Stomach (tissue), 19 donors: ENCODE measurements around the gene COPS7A. TPM values are rescaled to one million over a fixed set of nuclear protein-coding genes. Genes with fewer than 3 reads are reported as not detected.

Experiments
- DNase-seq, 2 donors: peaks; one replicate each; pipeline versions ENCODE4 v3.0.0 to v3.0.0-alpha.2; 2013 to 2019
- H3K27ac ChIP-seq, 5 donors: fragments of 200-600 bp in 4 of 5; sonication (generic) in 4 of 5; one replicate each; pipeline ENCODE4 v1.5.1; 2013 to 2019; ENCODE audit warnings: mild to moderate bottlenecking in 1 of 5, moderate library complexity in 1 of 5
- H3K27me3 ChIP-seq, 3 donors: fragments of 200-600 bp; sonication (generic); one replicate each; pipeline ENCODE4 v1.5.1; 2017 to 2019; ENCODE audit warnings: mixed run types in 1 of 3
- H3K36me3 ChIP-seq, 4 donors: fragments of 200-600 bp; sonication (generic); 1 replicate in 3 of 4; 2 replicates in 1 of 4; pipeline ENCODE4 v1.5.1; 2016 to 2019
- H3K4me1 ChIP-seq, 4 donors: fragments of 200-600 bp; sonication (generic); one replicate each; pipeline ENCODE4 v1.5.1; 2016 to 2019
- H3K4me3 ChIP-seq, 4 donors: fragments of 200-600 bp; sonication (generic) in 3 of 4; one replicate each; pipeline ENCODE4 v1.5.1; 2016 to 2019; ENCODE audit warnings: mild to moderate bottlenecking in 1 of 4
- H3K9me3 ChIP-seq, 4 donors: fragments of 200-600 bp; sonication (generic); one replicate each; pipeline ENCODE4 v1.5.1; 2016 to 2019
- EP300 ChIP-seq: sonication (generic); formaldehyde crosslinking; IDR thresholded peaks from one replicate; pipeline ENCODE4 v1.6.1; 2017; ENCODE audit warnings: antibody characterized with exemption
- POLR2A ChIP-seq, 4 donors: fragments of 450-650 bp; IDR thresholded peaks; one replicate each; pipeline ENCODE4 v1.6.1; 2016; ENCODE audit warnings: antibody characterized with exemption in 4 of 4, control low read depth in 2 of 4, mild to moderate bottlenecking in 1 of 4, moderate library complexity in 1 of 4
- POLR2AphosphoS5 ChIP-seq, 3 donors: sonication (generic); formaldehyde crosslinking; IDR thresholded peaks; one replicate each; pipeline ENCODE4 v1.6.1; 2016; ENCODE audit warnings: antibody characterized with exemption in 3 of 3
- WGBS, 5 donors: extraction: QIAGEN DNeasy Blood & Tissue Kit in 3 of 5; methylation state at CpG; one replicate each; pipeline versions ENCODE4 v1.1.5 to v1.1.7; 2013 to 2018; 5-methylcytosine and 5-hydroxymethylcytosine counted together
- intact Hi-C: fragments of 100-400 bp; cut with DNase I; formaldehyde crosslinking; loops from one replicate; pipeline ENCODE4 v1.15.1; 2023; ENCODE audit warnings: low total_unique reads
- long read RNA-seq, 10 donors: transcript quantifications; one replicate each; lab custom pipeline, GENCODE V29; 2026
- polyA plus RNA-seq, 3 donors: library from polyadenylated mRNA; stranded (reverse); fragments of 200-250 nt; gene quantifications; one replicate each; pipeline ENCODE4 v1.2.3, GENCODE V29; 2013
- total RNA-seq, 5 donors: library from RNA; depleted of rRNA; stranded (reverse); fragments of >200 nt; gene quantifications; one replicate each; pipeline versions ENCODE4 v1.1.0 to v1.2.3, GENCODE V29; 2014 to 2016
- TF ChIP-seq, protein P1 (sequence below), 7 experiments: fragments of 450-650 bp in 4 of 7; fragments of 200-600 bp in 3 of 7; sonication (generic) in 3 of 7; IDR thresholded peaks; one replicate each; pipeline ENCODE4 v1.5.1; 2016 to 2019; ENCODE audit warnings: antibody characterized with exemption in 7 of 7, control low read depth in 2 of 7, mild to moderate bottlenecking in 1 of 7
- donor health status: healthy with polysubstance abuse.
- donor health status: Bipolar disorder and iron deficiency.
- donor health status: healthy.

Gene COPS7A, protein sequence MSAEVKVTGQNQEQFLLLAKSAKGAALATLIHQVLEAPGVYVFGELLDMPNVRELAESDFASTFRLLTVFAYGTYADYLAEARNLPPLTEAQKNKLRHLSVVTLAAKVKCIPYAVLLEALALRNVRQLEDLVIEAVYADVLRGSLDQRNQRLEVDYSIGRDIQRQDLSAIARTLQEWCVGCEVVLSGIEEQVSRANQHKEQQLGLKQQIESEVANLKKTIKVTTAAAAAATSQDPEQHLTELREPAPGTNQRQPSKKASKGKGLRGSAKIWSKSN
- 10 to 100 TPM in 4 of 5 donors, 1 to 10 TPM in 1; 5.8 to 50.0 (median 25.7) TPM for total RNA-seq
- polyA plus RNA-seq = 10 to 100 TPM; 45.2 to 54.2 (median 51.6) TPM
- long read RNA-seq, donor 1, partial matches to known transcripts = 0 of 7 reads
- long read RNA-seq, donor 1, other reads (novel, unspliced or antisense) = 0 of 7 reads
- long read RNA-seq, donor 2, partial matches to known transcripts = 0 of 7 reads
- long read RNA-seq, donor 2, other reads (novel, unspliced or antisense) = 0 of 7 reads
- long read RNA-seq, donor 3, transcript COPS7A-215 (8 exons, 2,127 nt) = major isoform, 6 of 6 reads
- long read RNA-seq, donor 3, partial matches to known transcripts = 0 of 6 reads
- long read RNA-seq, donor 3, other reads (novel, unspliced or antisense) = 0 of 6 reads
- long read RNA-seq, donor 4 = 0 reads
- long read RNA-seq, donor 5, transcript COPS7A-215 (8 exons, 2,127 nt) = major isoform, 10 of 15 reads
- long read RNA-seq, donor 5, partial matches to known transcripts = 0 of 15 reads
- long read RNA-seq, donor 5, other reads (novel, unspliced or antisense) = 0 of 15 reads
- long read RNA-seq, donor 6, transcript COPS7A-215 (8 exons, 2,127 nt) = major isoform, 23 of 36 reads
- long read RNA-seq, donor 6, partial matches to known transcripts = 0 of 36 reads
- long read RNA-seq, donor 6, other reads (novel, unspliced or antisense) = 0 of 36 reads
- long read RNA-seq, donor 7, transcript COPS7A-215 (8 exons, 2,127 nt) = major isoform, 9 of 23 reads
- long read RNA-seq, donor 7, partial matches to known transcripts = 0 of 23 reads
- long read RNA-seq, donor 7, other reads (novel, unspliced or antisense) = 0 of 23 reads
- long read RNA-seq, donor 8, transcript COPS7A-215 (8 exons, 2,127 nt) = major isoform, 7 of 30 reads
- long read RNA-seq, donor 8, partial matches to known transcripts = 19 of 30 reads
- long read RNA-seq, donor 8, other reads (novel, unspliced or antisense) = 0 of 30 reads
- long read RNA-seq, donor 9, partial matches to known transcripts = 0 of 3 reads
- long read RNA-seq, donor 9, other reads (novel, unspliced or antisense) = 0 of 3 reads
- long read RNA-seq, donor 10, partial matches to known transcripts = 0 of 4 reads
- long read RNA-seq, donor 10, other reads (novel, unspliced or antisense) = 0 of 4 reads

DNA sequence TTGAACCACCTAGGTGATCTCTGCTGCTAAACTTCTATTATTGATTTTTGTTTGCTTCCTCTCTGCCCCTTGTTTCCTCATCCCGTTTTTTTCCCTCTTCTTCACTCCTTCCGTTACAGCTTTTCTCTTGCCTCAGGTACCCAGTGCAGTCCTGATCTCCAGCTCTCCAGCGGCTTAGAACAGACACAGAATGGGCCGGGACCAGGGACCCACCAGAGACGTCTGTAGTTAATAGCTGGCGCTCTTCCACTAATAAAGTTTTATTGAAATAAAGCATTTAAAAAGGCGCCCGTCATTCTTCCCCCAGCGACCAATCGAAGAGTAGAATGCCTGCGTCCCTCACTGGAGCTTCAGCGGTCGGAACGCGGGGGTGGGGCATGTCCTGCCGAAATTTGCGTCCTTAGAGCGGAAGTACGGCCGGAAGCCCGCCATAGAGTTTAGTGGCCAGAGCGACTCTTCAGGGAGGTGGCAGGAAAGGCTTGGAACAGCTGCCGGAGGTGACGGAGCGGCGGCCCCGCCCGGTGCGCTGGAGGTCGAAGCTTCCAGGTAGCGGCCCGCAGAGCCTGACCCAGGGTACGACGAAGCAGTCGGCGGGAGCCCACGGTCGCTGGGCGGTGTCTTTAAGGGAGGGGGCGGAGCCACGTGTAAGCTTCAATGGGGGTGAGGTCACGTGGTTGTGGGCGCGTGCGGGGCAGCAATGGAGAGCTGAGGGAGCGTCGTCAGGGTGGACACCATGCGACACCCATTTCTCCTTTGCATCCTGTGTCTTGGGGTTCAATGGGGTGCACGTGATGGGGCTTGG, at the start of gene COPS7A:
TSS of gene COPS7A (plus strand) at position 440 of the 802 bp plus-strand sequence. CDS start 611 bp downstream, outside the sequence.
- intact Hi-C loops = no loop called here
- TF ChIP-seq POLR2A (IDR thresholded peaks at IDR 0.05) (peak in 1 of 4 donors; percentile 14), POLR2AphosphoS5 (IDR thresholded peaks at IDR 0.05) (peak; percentile 79 to 93 (median 82)), EP300 (no peak)
- TF ChIP-seq, protein P1, sequence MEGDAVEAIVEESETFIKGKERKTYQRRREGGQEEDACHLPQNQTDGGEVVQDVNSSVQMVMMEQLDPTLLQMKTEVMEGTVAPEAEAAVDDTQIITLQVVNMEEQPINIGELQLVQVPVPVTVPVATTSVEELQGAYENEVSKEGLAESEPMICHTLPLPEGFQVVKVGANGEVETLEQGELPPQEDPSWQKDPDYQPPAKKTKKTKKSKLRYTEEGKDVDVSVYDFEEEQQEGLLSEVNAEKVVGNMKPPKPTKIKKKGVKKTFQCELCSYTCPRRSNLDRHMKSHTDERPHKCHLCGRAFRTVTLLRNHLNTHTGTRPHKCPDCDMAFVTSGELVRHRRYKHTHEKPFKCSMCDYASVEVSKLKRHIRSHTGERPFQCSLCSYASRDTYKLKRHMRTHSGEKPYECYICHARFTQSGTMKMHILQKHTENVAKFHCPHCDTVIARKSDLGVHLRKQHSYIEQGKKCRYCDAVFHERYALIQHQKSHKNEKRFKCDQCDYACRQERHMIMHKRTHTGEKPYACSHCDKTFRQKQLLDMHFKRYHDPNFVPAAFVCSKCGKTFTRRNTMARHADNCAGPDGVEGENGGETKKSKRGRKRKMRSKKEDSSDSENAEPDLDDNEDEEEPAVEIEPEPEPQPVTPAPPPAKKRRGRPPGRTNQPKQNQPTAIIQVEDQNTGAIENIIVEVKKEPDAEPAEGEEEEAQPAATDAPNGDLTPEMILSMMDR (IDR thresholded peaks at IDR 0.05) = peak in 1 of 7 experiments; percentile 20
- H3K4me3 ChIP-seq = peak within 1 kb of the TSS; percentile 59 to 65 (median 61)
- 0 to 1% (median 1%) methylated on average over 37 to 49 of the region's 49 CpGs for WGBS, 5 donors
- no peaks in the 10 kb centered on the region for H3K9me3 ChIP-seq
- H3K27me3 ChIP-seq = peaks cover 0 to 1% (median 0%) of the 10 kb centered on the region in 3 donors
- peak within 1 kb of the TSS; percentile 83 to 92 (median 90) for H3K27ac ChIP-seq
- peak; percentile 97 to 99 for DNase-seq
- peaks cover 10 to 25% (median 14%) of the 10 kb centered on the region in 4 donors for H3K36me3 ChIP-seq
- H3K4me1 ChIP-seq = peaks cover 7 to 16% (median 14%) of the 10 kb centered on the region in 4 donors

DNA sequence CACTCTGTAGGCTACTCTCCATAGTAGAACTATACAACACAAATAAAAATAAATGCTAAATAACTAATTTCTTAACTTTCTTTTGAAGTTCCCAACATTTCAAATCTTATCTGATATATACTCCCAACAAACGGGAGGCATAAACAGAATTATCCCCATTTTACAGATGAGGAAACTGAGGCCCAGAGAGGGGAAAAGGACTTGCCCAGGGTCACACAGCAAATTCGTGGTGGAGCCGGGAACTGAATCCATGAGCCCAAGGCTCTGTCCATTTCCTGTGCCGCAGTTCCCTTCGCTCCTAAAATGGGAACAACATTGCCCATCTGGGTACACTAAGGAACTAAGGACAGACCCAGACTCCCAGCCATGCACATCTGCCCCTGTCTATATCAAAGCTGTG, 46.9 kb upstream of the COPS7A start:
- WGBS, 5 donors = 93 to 99% (median 94%) methylated on average over 5 of the region's 5 CpGs
- Histone ChIP-seq H3K36me3 (peaks cover 65 to 100% (median 98%) of the 10 kb centered on the region in 4 donors), H3K4me3 (no peak overlapping the region), H3K27ac (no peak overlapping the region), H3K4me1 (peaks cover 0 to 8% (median under 1%) of the 10 kb centered on the region in 4 donors), H3K27me3 (no peaks in the 10 kb centered on the region), H3K9me3 (no peaks in the 10 kb centered on the region)
- no peak for DNase-seq
- TF ChIP-seq EP300 (no peak), POLR2AphosphoS5 (IDR thresholded peaks at IDR 0.05) (no peak), POLR2A (IDR thresholded peaks at IDR 0.05) (no peak)
- TF ChIP-seq, protein P1 (IDR thresholded peaks at IDR 0.05) = no peak
- intact Hi-C loops = no loop called here

DNA sequence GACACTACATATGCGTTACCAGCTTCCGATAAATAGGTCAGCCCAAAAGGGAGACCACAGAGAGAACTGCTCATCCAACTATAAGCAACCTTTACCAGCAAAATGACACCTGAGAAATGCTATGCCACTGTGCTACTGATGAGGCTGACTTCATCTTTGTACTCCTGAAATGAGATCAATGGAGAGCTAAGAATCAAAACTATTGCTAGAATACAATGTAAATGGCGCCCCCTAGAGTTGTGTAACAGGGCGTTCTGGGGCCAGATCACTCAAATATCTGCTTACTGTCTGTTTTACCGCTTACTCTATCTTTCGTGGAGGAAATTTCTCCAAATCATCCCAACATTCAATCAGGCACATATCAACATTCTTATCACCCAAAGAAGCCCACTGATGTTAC, 39.2 kb upstream of the COPS7A start:
- Histone ChIP-seq H3K36me3 (peaks cover 4 to 48% (median 44%) of the 10 kb centered on the region in 4 donors), H3K9me3 (no peaks in the 10 kb centered on the region), H3K27me3 (no peaks in the 10 kb centered on the region), H3K27ac (no peak overlapping the region), H3K4me3 (no peak overlapping the region), H3K4me1 (peaks cover 21 to 64% (median 48%) of the 10 kb centered on the region in 4 donors)
- DNase-seq = peak in 1 of 2 donors; percentile 51
- WGBS, 5 donors = 57 to 65% (median 62%) methylated on average over 6 of the region's 6 CpGs
- intact Hi-C loops = no loop called here
- no peak for TF ChIP-seq EP300
- TF ChIP-seq, protein P1 (IDR thresholded peaks at IDR 0.05) = peak in 3 of 7 experiments; percentile 20 to 33 (median 31)
